ENCODE data around the gene TBC1D2B. TPM values are rescaled to one million over a fixed set of nuclear protein-coding genes. Genes with fewer than 3 reads are reported as not detected.

TBC1D2B gene
- polyA plus RNA-seq, 1 donor (not counting 4 experiments of a cell fraction or from before 2014, with no cell fraction given): 27.0 TPM

- Histone ChIP-seq H3K9me3 (ENCODE audit: control insufficient read depth, low read depth, low read length) (no peaks in the 10 kb centered on the region), H3K9me1 (ENCODE audit: control insufficient read depth, extremely low read depth, insufficient read depth, low read length) (no peaks in the 10 kb centered on the region), H3K27ac (ENCODE audit: control insufficient read depth, insufficient read depth, low read length) (no peak overlapping the region), H2AFZ (ENCODE audit: control insufficient read depth, low read length) (no peak overlapping the region), H3K4me3 (ENCODE audit: control insufficient read depth in 2 of 3, extremely low read depth in 1 of 3, insufficient read depth in 2 of 3, low read depth in 1 of 3, low read length in 3 of 3) (no peak overlapping the region), H3K36me3 (ENCODE audit: control insufficient read depth in 2 of 2, extremely low read depth in 1 of 2, insufficient read depth in 2 of 2, low read length in 2 of 2) (peaks cover 11 to 16% of the 10 kb centered on the region in 2 experiments), H3K4me2 (ENCODE audit: control insufficient read depth, extremely low read depth, insufficient read depth, low read depth, low read length) (no peak overlapping the region), H3K4me1 (ENCODE audit: control insufficient read depth, extremely low read depth, insufficient read depth, low read length) (peaks cover 9% of the 10 kb centered on the region), H3K27me3 (ENCODE audit: control insufficient read depth, extremely low read depth, insufficient read depth, low read length) (no peaks in the 10 kb centered on the region), H3K79me2 (ENCODE audit: control insufficient read depth, insufficient read depth, low read length) (no peaks in the 10 kb centered on the region), H4K20me1 (ENCODE audit: control insufficient read depth, extremely low read depth, insufficient read depth, low read length) (no peaks in the 10 kb centered on the region), H3K9ac (ENCODE audit: control insufficient read depth, extremely low read depth, insufficient read depth, low read length) (no peak overlapping the region)
- dilution Hi-C loops (cut with MboI; ENCODE audit: extremely low pct_ligation_motif_present, low sequenced_read_pairs): no loop called here
- DNase-seq (ENCODE audit: low read depth, low spot score): no peak
- FAIRE-seq: no peak
- TF ChIP-seq EZH2 (IDR thresholded peaks at IDR 0.05; ENCODE audit: low read length): no peak
- TF ChIP-seq CTCF (optimal IDR thresholded peaks at IDR 0.05 in 1 of 3, IDR thresholded peaks at IDR 0.05 in 1 of 3, conservative IDR thresholded peaks at IDR 0.05 in 1 of 3; ENCODE audit: extremely low read depth in 1 of 3, insufficient read depth in 2 of 3, low read length in 3 of 3): no peak
Measured at GRCh38 chr15:78020007-78020406, 57.5 kb downstream of the TBC1D2B start.

DNA sequence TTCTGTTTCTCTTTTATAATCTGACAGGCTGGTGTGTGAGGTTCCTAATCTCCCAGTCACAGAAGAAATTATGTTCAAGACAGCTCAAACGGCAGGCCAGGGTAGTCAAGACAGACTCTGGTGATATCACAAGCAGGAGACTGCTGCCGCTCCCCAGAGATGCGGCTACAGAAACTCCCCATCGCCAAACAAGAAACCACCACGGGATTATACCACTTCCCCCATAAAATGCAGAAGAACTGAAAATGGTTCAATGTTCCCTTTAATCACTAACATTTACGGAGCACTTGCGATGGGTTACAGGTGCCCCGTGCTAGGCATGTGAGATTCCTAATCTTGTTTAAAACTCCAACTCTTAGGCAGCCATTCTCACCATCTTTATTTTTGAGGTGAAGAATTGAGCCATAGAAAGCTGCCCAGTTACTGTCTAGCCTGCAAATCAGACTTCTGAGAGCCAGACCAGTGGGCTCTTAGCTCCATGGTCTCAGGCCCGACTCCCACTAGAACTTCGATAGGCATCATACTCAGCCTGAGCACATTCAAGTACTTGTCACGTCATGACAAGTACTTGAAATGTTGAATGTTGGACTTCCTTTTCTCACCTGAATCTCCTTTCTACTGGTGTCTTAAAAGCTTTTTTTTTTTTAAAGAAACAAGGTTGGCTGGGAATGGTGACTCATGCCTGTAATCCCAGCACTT is 58.4 kb downstream of the TBC1D2B start:
- Histone ChIP-seq H3K4me2 (ENCODE audit: control insufficient read depth, extremely low read depth, insufficient read depth, low read depth, low read length) (no peak overlapping the region), H3K4me3 (ENCODE audit: control insufficient read depth in 2 of 3, extremely low read depth in 1 of 3, insufficient read depth in 2 of 3, low read depth in 1 of 3, low read length in 3 of 3) (no peak overlapping the region), H3K9ac (ENCODE audit: control insufficient read depth, extremely low read depth, insufficient read depth, low read length) (no peak overlapping the region), H2AFZ (ENCODE audit: control insufficient read depth, low read length) (no peak overlapping the region), H4K20me1 (ENCODE audit: control insufficient read depth, extremely low read depth, insufficient read depth, low read length) (no peaks in the 10 kb centered on the region), H3K9me3 (ENCODE audit: control insufficient read depth, low read depth, low read length) (no peaks in the 10 kb centered on the region), H3K27me3 (ENCODE audit: control insufficient read depth, extremely low read depth, insufficient read depth, low read length) (no peaks in the 10 kb centered on the region), H3K27ac (ENCODE audit: control insufficient read depth, insufficient read depth, low read length) (no peak overlapping the region), H3K79me2 (ENCODE audit: control insufficient read depth, insufficient read depth, low read length) (no peaks in the 10 kb centered on the region), H3K4me1 (ENCODE audit: control insufficient read depth, extremely low read depth, insufficient read depth, low read length) (peaks cover 9% of the 10 kb centered on the region), H3K9me1 (ENCODE audit: control insufficient read depth, extremely low read depth, insufficient read depth, low read length) (no peaks in the 10 kb centered on the region), H3K36me3 (ENCODE audit: control insufficient read depth in 2 of 2, extremely low read depth in 1 of 2, insufficient read depth in 2 of 2, low read length in 2 of 2) (peaks cover 9 to 14% of the 10 kb centered on the region in 2 experiments)
- no peak for TF ChIP-seq CTCF (optimal IDR thresholded peaks at IDR 0.05 in 1 of 3, IDR thresholded peaks at IDR 0.05 in 1 of 3, conservative IDR thresholded peaks at IDR 0.05 in 1 of 3; ENCODE audit: extremely low read depth in 1 of 3, insufficient read depth in 2 of 3, low read length in 3 of 3)
- TF ChIP-seq EZH2 (IDR thresholded peaks at IDR 0.05; ENCODE audit: low read length): no peak
- dilution Hi-C loops (cut with MboI; ENCODE audit: extremely low pct_ligation_motif_present, low sequenced_read_pairs): no loop called here
- DNase-seq (ENCODE audit: low read depth, low spot score) (no peak), FAIRE-seq (no peak)

Data from keratinocyte (primary cell).